ENCODE data around the gene HYI.
"Not testable (repeated sequence)": the region's sequence is repeated elsewhere in the genome, so short reads cannot be mapped to it uniquely, and the experiment has no call there.

HYI gene, protein sequence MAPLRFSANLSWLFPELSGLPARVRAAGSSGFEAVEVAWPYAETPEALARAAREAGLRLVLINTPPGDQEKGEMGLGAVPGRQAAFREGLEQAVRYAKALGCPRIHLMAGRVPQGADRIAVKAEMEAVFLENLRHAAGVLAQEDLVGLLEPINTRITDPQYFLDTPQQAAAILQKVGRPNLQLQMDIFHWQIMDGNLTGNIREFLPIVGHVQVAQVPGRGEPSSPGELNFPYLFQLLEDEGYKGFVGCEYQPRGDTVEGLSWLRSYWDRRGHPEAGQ

GRCh38 chr1:43453442-43454269 is at the start of gene HYI:
Gene HYI, minus strand, starts transcription at chr1:43453931. Its CDS starts 138 bp downstream, at chr1:43453793.
- peak; percentile 30 for DNase-seq (ENCODE audit: low read depth, low spot score)

- DNase-seq (ENCODE audit: low read depth, low spot score), result not testable (repeated sequence)
Observed at GRCh38 chr1:43501806-43502205, 48.1 kb upstream of the HYI start.

- DNase-seq (ENCODE audit: low read depth, low spot score), result no peak
Observed at GRCh38 chr1:43499898-43500297, 46.2 kb upstream of the HYI start.

- DNase-seq (ENCODE audit: low read depth, low spot score), result no peak
Observed at GRCh38 chr1:43495204-43495603, 41.5 kb upstream of the HYI start.

DNA sequence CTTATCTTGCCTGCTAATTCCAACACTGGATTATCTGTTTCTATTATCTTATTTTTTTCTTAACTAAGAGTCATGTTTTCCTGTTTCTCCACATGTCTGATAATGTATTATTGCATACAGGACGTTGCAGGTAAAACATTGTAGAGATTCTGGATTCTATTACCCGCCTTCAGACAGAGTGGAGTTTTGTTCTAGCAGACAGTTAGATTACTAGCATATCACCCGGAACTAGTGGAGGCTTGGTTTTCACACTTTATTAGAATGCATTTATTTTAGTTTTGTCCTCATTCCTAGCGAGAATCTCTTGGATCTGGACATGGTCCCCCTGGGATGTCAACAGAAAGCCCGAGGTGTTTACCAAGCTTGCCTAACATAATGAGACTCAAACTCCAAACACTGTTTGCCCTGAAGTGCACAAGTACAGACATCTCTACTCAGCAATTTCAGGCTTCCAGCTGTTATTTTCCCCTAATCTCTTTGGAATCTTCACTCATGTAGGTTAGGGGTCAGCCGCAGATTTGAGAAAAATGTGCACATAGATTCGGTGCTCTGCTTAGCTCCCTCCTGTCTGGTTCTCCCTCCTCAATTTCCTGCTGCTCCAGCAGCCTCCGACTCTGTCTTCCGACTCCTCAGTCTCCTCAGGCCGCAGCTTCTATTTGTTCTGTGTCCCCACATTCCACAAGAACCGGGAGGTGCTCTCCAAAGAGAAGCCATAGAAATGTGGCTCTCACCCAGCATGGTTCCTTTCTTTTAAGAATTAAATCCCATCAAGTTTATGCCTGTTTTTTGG is 40.1 kb upstream of the HYI start:
- DNase-seq (ENCODE audit: low read depth, low spot score), result no peak

DNA sequence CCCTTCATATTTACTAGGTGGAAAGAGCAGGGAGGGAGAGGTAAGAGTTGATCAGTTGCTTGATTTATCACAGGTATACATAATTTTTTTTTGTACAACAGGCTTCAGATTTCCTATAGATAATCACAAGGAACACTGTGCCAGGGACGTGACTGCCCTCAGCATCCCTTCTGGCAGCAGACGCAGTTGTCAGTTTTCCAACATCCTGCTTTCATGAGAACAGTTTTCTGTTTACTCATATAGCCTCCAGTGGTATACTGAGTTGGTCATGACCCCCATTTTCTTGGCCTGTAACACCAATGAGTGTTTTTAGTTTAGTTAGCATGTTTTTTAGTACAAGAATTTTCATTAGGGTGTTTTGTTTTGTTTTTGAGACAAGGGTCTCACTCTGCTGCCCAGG is 39.1 kb upstream of the HYI start:
- DNase-seq (ENCODE audit: low read depth, low spot score), result no peak

DNA sequence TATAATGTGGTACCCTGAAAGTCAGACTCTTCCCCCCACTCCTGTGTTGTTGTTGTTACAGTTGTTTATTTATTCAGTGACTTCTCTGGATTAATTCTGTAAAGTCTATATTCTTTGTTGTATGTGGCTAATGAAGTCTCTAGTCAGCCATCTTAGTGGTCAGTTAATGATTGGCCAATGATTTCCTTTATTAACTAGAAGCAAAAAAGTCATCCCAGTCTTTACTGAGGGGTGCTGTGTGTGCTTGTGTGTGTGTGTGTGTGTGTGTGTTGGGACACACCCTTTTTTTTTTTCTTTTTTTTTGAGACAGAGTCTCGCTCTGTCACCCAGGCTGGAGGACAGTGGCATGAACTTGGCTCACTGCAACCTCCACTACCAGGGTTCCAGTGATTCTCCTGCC is 37.3 kb upstream of the HYI start:
- DNase-seq (ENCODE audit: low read depth, low spot score), result no peak

GRCh38 chr1:43488165-43488564 is 34.4 kb upstream of the HYI start:
- no peak for DNase-seq (ENCODE audit: low read depth, low spot score)

GRCh38 chr1:43484367-43484766 is 30.6 kb upstream of the HYI start:
- no peak for DNase-seq (ENCODE audit: low read depth, low spot score)

GRCh38 chr1:43482215-43482614 is 28.5 kb upstream of the HYI start:
- DNase-seq (ENCODE audit: low read depth, low spot score), result no peak

DNA sequence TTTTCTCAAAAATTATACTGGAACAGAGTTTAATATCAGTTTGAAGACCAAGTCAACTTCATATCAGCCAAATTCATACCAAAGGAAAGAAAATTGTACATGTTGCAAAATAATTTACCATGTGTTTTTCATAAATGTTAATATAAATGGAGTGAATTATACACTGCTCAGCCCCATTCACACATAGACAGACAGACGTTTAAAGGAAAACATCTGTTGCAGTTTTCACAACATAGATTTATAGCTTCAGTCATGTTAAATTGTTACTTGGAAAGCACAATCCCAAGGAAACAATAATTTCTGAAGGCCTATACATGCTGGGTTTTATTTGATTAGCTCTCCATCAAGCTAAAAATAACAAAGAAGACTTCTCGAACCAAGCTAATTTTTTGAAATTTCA is 27.8 kb upstream of the HYI start:
- DNase-seq (ENCODE audit: low read depth, low spot score), result no peak

DNA sequence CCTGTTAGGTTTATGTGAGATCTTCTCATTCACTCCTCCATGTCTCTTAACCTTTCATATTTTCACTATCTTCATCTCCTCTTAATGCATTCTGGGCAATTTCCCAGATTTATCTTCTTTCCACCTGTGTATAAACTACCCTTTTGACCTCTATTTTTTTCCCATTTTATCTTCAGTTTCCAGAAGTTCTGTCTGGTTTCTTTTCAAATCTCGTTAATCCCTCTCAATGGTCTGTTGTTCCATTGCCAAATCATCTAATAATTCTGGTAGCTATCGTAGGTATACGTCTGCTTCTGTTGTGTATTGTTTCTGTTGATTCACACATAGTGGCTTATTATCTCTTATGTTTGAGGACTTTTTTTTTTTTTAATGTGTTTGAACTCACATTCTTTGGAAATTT is 25.7 kb upstream of the HYI start:
- no peak for DNase-seq (ENCODE audit: low read depth, low spot score)

DNA sequence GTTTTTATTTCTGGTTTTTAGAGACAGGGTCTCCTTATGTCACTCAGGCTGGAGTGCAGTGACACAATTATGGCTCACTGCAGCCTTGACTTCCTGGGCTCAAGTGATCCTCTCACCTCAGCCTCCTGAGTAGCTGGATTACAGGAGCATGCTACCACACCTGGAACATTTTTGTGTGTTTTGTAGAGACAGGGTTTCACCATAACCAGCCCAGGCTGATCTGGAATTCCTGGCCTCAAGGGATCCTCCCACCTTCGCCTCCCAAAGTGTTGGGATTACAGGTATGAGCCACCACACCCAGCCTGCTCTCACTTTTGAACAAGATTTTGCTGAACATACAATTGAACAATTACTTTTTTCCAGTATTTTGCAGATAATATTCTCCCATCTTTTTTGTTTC is 24.0 kb upstream of the HYI start:
- no peak for DNase-seq (ENCODE audit: low read depth, low spot score)

DNA sequence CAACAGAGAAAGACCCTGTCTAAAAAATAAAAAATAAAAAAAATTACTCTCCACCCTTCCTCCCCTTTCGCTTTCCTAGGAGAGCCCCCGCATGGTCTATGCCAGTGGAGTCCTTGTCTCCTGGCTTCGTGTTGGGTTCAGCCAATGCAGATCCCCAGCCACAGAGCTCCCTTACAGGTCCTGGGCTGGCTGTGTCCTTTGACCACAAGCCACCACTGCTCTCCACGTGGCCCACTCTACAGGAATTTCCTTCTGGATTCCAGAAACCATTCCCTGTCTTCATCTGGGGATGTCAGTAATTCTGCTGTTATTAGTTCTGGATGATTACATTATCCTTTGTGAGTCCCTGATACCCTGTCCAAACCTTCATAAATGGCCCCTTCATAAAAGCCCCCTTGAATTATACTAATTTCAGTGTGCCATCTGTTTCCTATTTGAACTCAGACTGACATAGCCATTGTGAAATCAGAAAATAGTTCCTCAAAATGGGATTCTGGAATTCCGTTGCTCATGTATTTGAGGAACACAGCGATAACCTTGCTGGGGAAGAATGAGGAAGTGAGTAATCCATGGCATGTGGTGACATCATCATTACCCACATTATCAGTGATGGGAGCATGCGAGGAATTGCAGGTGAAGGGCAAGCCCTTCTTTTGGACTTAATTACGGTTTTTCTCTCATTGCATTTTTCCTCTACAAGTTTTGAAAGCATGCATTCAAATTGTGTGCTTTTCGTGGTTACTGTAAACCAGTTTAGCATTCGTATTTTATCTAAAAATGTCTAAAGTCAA is 22.1 kb upstream of the HYI start:
- not testable (repeated sequence) for DNase-seq (ENCODE audit: low read depth, low spot score)

DNA sequence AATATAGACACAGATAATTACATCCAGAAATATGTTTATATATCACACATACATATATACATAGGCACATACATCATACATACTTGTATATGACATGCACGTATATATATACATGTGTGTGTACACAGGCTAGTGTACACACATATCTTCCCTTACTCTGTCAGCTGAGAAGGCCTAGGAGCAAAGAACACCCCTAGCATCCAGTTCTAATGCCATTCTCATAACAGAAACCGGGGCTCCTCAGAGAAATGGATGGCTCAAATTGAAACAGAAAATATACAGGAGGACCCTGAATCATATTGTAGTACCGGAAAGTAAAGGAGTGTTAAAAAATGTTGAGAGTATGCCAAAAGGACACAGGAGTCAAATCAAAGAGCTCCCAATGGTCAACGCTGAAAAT is 19.7 kb upstream of the HYI start:
- DNase-seq (ENCODE audit: low read depth, low spot score), result no peak

DNA sequence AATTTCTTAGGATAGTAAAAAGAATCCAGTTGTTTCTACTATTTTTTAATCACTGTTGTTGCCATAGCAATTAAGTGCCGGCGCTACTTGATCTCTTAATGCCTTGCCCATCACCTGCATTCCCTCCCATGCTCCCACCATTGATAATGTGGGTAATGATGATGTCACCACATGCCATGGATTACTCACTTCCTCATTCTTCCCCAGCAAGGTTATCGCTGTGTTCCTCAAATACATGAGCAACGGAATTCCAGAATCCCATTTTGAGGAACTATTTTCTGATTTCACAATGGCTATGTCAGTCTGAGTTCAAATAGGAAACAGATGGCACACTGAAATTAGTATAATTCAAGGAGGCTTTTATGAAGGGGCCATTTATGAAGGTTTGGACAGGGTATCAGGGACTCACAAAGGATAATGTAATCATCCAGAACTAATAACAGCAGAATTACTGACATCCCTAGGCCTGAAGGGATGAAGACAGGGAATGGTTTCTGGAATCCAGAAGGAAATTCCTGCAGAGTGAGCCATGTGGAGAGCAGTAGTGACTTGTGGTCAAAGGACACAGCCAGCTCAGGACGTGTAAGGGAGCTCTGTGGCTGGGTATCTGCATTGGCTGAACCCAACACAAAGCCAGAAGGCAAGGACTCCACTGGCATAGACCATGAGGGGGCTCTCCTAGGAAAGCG is 18.9 kb upstream of the HYI start:
- DNase-seq (ENCODE audit: low read depth, low spot score), result not testable (repeated sequence)

GRCh38 chr1:43472087-43472462 is 18.3 kb upstream of the HYI start:
- no peak for DNase-seq (ENCODE audit: low read depth, low spot score)

GRCh38 chr1:43469932-43470331 is 16.2 kb upstream of the HYI start:
- no peak for DNase-seq (ENCODE audit: low read depth, low spot score)

DNA sequence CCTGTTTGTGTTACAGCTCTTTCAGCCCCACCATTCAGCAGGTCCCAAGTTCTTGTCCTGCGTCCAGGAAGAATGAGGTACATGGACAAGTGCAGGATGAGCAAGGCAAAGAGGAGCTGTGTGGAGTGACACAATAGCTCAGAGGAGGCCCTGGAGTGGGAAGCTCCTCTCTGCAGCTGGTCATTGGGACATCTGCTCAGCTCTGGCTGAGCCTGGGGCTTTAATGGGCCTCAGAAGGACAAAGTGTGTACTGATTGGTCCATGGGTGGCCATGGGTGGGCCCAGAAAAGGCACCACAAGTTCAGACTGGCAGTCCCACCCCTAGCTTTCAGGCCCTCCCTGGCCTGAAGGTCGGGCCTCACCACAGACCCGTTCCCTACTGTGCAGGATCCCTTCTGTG is 14.7 kb upstream of the HYI start:
- DNase-seq (ENCODE audit: low read depth, low spot score), result no peak

DNA sequence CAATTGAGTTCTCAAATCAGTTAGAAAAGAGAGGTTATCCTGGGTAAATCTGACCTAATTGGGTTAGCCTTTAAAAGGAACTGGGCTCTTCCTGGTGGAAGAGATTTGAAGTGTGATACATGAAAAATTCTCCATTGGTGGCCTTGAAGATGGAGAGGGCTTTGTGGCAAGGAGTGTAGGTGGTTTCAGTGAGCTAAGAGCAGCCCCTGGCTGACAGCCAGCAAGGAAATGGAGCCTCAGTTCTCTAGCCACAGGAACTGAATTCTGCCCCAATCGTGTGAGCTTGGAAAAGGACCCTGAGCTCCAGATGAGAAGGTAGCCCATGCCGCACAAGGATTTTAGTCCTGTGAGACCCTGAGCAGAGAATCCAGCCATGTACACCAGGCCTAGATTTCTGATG is 12.7 kb upstream of the HYI start:
- DNase-seq (ENCODE audit: low read depth, low spot score), result no peak

GRCh38 chr1:43465505-43466067 is 11.9 kb upstream of the HYI start:
- no peak for DNase-seq (ENCODE audit: low read depth, low spot score)
